Measurements from ENCODE around the gene TGFBR3L. TPM values are rescaled to one million over a fixed set of nuclear protein-coding genes. Genes with fewer than 3 reads are reported as not detected.
"Not testable (repeated sequence)": the region's sequence is repeated elsewhere in the genome, so short reads cannot be mapped to it uniquely, and the experiment has no call there.

TGFBR3L gene
- total RNA-seq, 1 donor from 2014 or later = not detected

DNA sequence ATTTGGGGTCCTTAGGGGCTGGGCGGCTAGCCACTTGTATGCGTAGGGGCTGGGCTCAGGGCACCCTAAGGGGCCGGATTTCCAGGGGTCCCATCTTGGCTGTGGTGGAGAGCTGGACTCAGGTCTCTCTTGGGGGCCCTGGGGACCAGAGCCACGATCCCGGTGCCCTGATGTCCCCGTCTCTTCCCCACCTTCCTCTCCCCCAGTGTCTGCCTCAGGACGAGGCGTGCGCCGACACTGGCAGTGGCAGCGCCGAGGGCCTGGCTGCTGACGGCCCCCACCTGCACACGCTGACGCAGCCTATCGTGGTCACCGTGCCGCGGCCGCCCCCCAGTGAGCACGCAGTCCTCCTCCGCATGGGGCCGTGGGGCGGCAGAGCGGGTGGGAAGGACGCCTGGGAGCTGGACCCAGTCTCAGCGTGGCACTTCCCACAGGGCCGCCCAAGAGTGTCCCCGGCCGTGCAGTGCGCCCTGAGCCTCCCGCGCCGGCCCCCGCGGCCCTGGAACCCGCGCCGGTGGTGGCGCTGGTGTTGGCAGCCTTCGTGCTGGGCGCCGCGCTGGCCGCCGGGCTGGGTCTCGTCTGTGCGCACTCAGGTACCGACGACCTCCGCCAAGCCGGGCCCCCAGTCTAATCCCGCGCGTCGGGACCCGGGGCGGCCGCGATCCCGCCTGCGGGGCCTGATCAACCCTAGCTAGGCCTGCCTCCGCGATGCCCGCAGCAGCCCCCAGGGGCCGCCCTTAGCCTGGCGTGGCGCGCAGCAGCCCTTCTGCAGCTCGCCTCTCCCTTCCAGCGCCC is 2.8 kb downstream of the TGFBR3L start:
- Mint-ChIP-seq H3K9me3 (ENCODE audit: unreplicated experiment) (no peaks in the 10 kb centered on the region), H3K27me3 (ENCODE audit: unreplicated experiment) (peaks cover 23% of the 10 kb centered on the region)

DNA sequence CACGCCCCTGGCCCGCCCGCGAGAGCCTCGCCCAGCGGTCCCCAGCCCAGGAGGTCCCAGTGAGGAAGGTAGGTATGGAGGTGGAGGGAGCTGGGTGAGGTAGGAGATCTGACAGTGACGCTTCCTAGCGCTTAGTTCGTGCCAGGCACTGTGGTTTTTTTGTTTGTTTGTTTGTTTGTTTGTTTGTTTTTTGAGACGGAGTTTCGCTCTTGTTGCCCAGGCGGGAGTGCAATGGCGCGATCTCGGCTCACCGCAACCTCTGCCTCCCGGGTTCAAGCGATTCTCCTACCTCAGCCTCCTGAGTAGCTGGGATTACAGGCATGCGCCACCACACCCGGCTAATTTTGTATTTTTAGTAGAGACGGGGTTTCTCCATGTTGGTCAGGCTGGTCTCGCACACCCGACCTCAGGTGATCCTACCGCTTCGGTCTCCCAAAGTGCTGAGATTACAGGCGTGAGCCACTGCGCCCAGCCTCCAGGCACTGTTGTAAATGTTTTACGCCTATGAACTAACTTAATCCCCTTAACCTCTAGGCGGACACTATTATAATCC is 3.5 kb downstream of the TGFBR3L start:
- H3K27me3 Mint-ChIP-seq (ENCODE audit: unreplicated experiment) = peaks cover 26% of the 10 kb centered on the region
- H3K27ac Mint-ChIP-seq (ENCODE audit: unreplicated experiment); H3K9me3 Mint-ChIP-seq (ENCODE audit: unreplicated experiment); H3K36me3 Mint-ChIP-seq (ENCODE audit: low read depth, unreplicated experiment); H3K4me3 Mint-ChIP-seq (ENCODE audit: unreplicated experiment); DNase-seq (ENCODE audit: low spot score): not testable (repeated sequence)
- peaks cover 12% of the 10 kb centered on the region for H3K4me1 Mint-ChIP-seq (ENCODE audit: unreplicated experiment)

More for the DNA sequence above, 2.8 kb downstream of the TGFBR3L start:
- Mint-ChIP-seq H3K27ac (ENCODE audit: unreplicated experiment) (no peak overlapping the region), H3K4me1 (ENCODE audit: unreplicated experiment) (peaks cover 12% of the 10 kb centered on the region), H3K36me3 (ENCODE audit: low read depth, unreplicated experiment) (peaks cover 11% of the 10 kb centered on the region), H3K4me3 (ENCODE audit: unreplicated experiment) (peak overlapping the region; percentile 89)
- peak; percentile 77 for DNase-seq (ENCODE audit: low spot score)
- TF ChIP-seq, protein P1, sequence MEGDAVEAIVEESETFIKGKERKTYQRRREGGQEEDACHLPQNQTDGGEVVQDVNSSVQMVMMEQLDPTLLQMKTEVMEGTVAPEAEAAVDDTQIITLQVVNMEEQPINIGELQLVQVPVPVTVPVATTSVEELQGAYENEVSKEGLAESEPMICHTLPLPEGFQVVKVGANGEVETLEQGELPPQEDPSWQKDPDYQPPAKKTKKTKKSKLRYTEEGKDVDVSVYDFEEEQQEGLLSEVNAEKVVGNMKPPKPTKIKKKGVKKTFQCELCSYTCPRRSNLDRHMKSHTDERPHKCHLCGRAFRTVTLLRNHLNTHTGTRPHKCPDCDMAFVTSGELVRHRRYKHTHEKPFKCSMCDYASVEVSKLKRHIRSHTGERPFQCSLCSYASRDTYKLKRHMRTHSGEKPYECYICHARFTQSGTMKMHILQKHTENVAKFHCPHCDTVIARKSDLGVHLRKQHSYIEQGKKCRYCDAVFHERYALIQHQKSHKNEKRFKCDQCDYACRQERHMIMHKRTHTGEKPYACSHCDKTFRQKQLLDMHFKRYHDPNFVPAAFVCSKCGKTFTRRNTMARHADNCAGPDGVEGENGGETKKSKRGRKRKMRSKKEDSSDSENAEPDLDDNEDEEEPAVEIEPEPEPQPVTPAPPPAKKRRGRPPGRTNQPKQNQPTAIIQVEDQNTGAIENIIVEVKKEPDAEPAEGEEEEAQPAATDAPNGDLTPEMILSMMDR (IDR thresholded peaks at IDR 0.05; ENCODE audit: unreplicated experiment) = no peak

DNA sequence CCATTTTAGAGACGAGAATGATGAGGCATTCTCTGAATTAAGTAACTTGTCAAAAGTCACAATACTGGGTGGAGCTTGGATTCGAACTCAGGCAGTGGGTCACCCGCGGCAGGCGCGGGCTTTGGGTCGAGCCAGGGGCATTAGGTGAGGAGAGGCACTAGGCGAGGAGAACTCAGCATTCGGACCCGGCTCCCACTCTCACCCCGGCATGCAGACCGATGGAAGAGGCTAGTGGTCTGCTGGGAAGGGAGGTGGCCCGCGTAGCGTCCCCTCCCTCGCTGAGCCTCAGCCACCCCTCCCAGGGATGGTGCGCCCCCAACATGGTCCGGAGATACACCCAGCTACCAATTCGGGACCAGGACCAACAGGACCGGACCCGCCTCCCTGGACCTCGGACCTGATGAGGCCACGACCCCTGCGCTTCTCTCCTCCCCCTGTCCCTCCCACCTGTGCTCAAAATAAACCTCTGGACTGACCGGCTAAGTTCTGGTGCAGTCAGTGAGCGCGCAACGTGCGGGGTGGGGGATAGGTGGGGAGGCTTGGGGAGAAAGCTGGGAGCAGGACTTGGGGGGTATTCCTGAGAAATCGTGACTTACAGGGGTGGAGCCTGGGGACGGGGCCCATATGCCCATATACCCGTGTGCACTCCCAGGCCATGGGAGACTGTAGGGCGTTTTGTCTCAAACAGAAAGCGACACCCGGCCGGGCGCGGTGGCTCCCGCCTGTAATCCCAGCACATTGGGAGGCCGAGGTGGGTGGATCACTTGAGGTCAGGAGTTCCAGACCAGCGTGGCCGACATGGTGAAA is 4.2 kb downstream of the TGFBR3L start:
- DNase-seq (ENCODE audit: low spot score) = no peak
- TF ChIP-seq, protein P1 (IDR thresholded peaks at IDR 0.05; ENCODE audit: unreplicated experiment) = no peak
- peaks cover 8% of the 10 kb centered on the region for H3K36me3 Mint-ChIP-seq (ENCODE audit: low read depth, unreplicated experiment)
- H3K4me3 Mint-ChIP-seq (ENCODE audit: unreplicated experiment) = no peak overlapping the region
- no peaks in the 10 kb centered on the region for H3K9me3 Mint-ChIP-seq (ENCODE audit: unreplicated experiment)
- H3K27me3 Mint-ChIP-seq (ENCODE audit: unreplicated experiment) = peaks cover 29% of the 10 kb centered on the region
- no peak overlapping the region for H3K27ac Mint-ChIP-seq (ENCODE audit: unreplicated experiment)
- peaks cover 12% of the 10 kb centered on the region for H3K4me1 Mint-ChIP-seq (ENCODE audit: unreplicated experiment)

DNA sequence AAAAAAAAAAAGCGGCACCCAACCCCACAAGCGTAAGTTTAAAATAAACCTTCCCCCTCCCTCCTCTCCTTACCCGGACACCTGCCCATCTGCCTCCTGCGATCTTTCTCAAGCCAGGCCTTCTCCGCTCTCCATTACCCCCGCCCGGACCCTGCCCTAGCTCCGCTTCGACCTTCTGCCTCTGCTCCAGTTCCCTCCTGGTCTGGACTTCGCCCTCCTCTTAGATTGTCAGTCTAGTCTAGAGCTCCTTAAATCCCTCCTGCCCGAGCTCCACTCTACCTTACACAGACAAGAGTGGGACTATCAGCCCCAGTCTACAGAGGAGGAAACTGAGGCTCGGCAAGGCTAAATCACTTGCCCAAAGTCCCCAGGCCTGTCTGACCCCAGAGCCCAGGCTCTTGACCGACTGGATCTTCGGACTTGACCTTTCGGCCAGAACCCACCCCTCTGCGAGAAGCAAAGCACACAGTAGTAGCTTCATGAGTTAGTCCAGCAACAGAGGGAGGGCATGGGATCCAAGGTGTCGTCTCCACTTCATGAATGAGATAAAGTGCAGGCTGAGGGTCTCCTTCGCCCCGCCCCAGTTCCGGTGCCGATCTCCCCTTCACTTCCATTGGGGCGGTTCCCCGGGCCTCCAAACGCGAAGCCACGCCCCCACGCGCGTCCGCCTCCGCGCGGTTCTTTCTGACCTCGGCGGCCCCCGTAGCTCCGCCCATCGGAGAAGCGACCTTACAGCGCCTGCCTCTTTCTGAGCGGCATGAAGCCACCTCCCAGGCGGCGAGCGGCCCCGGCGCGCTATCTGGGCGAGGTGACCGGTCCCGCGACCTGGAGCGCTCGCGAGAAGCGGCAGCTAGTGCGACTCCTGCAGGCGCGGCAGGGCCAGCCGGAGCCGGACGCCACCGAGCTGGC is 5.2 kb downstream of the TGFBR3L start, which contains the start of gene SNAPC2:
SNAPC2 (plus strand) TSS at position 729 of the 909 bp plus-strand sequence; CDS start at position 758, 29 bp downstream.
- peaks cover 8% of the 10 kb centered on the region for H3K36me3 Mint-ChIP-seq (ENCODE audit: low read depth, unreplicated experiment)
- H3K27me3 Mint-ChIP-seq (ENCODE audit: unreplicated experiment) = peaks cover 24% of the 10 kb centered on the region
- peak; percentile 97 for DNase-seq (ENCODE audit: low spot score)
- TF ChIP-seq, protein P1 (IDR thresholded peaks at IDR 0.05; ENCODE audit: unreplicated experiment) = no peak
- peak within 1 kb of the TSS; percentile 88 for H3K4me3 Mint-ChIP-seq (ENCODE audit: unreplicated experiment)
- H3K27ac Mint-ChIP-seq (ENCODE audit: unreplicated experiment) = peak within 1 kb of the TSS; percentile 64
- H3K4me1 Mint-ChIP-seq (ENCODE audit: unreplicated experiment) = peaks cover 12% of the 10 kb centered on the region
- H3K9me3 Mint-ChIP-seq (ENCODE audit: unreplicated experiment) = no peaks in the 10 kb centered on the region
